ENCODE data around the gene RAD50.

- TF ChIP-seq CTCF (IDR thresholded peaks at IDR 0.05; ENCODE audit: low read length) (no peak), EZH2 (optimal IDR thresholded peaks at IDR 0.05; ENCODE audit: low read depth, low read length) (no peak), EZH2phosphoT487 (IDR thresholded peaks at IDR 0.05; ENCODE audit: low read length) (no peak)
Measured at GRCh38 chr5:132539716-132540115, 17.1 kb upstream of the RAD50 start.
